Measurements from ENCODE around the gene CHST2.
A peak's percentile ranks its signal among the peaks of the same experiment; 100 is the strongest.

The CHST2 gene

GRCh38 chr3:143099210-143099609 is 20.4 kb upstream of the CHST2 start:
- no peak for DNase-seq

GRCh38 chr3:143099690-143100089 is 19.9 kb upstream of the CHST2 start:
- DNase-seq = no peak

- no peak for DNase-seq
Measured at GRCh38 chr3:143100451-143100850, 19.1 kb upstream of the CHST2 start.

GRCh38 chr3:143101792-143102381 is 17.7 kb upstream of the CHST2 start:
- DNase-seq = no peak

- no peak for DNase-seq
Measured at GRCh38 chr3:143103652-143104051, 15.9 kb upstream of the CHST2 start.

GRCh38 chr3:143105170-143105569 is 14.4 kb upstream of the CHST2 start:
- no peak for DNase-seq

GRCh38 chr3:143109861-143110260 is 9.7 kb upstream of the CHST2 start:
- DNase-seq = no peak

GRCh38 chr3:143110371-143110770 is 9.2 kb upstream of the CHST2 start:
- no peak for DNase-seq

- no peak for DNase-seq
Measured at GRCh38 chr3:143118630-143119008, 952 bp upstream of the CHST2 start.

- peak; percentile 9 for DNase-seq
Measured at GRCh38 chr3:143119974-143120715, 574 bp downstream of the CHST2 start.

GRCh38 chr3:143120716-143121240 is 1.2 kb downstream of the CHST2 start:
- DNase-seq = no peak

- no peak for DNase-seq
Measured at GRCh38 chr3:143121241-143122088, 1.9 kb downstream of the CHST2 start.

- DNase-seq = no peak
Measured at GRCh38 chr3:143122089-143122430, 2.5 kb downstream of the CHST2 start.

- no peak for DNase-seq
Measured at GRCh38 chr3:143122608-143123352, 3.2 kb downstream of the CHST2 start.

- DNase-seq = no peak
Measured at GRCh38 chr3:143123353-143123984, 3.9 kb downstream of the CHST2 start.

GRCh38 chr3:143124601-143125520 is 5.3 kb downstream of the CHST2 start:
- DNase-seq = no peak

GRCh38 chr3:143127801-143128200 is 8.2 kb downstream of the CHST2 start:
- DNase-seq = no peak

GRCh38 chr3:143128227-143128955 is 8.8 kb downstream of the CHST2 start:
- DNase-seq = no peak

GRCh38 chr3:143132246-143132980 is 12.8 kb downstream of the CHST2 start:
- DNase-seq = no peak

GRCh38 chr3:143134471-143134870 is 14.9 kb downstream of the CHST2 start:
- no peak for DNase-seq

All from RPMI8226 (cell line).